Skin epidermis (tissue), 12 donors: Measurements from ENCODE around the gene BOD1.

Experiments used
- H3K27ac ChIP-seq, 21 experiments: fragments of 200-600 bp; sonication (generic) in 11 of 21; one replicate each; pipeline ENCODE4 v1.5.0; 2020; ENCODE audit warnings: mild to moderate bottlenecking in 3 of 21, inconsistent platforms in 2 of 21, moderate library complexity in 2 of 21
- H3K4me3 ChIP-seq, 7 experiments: fragments of 200-600 bp; sonication (generic) in 2 of 7; one replicate each; pipeline ENCODE4 v1.5.0; 2020; ENCODE audit warnings: inconsistent platforms in 2 of 7, mild to moderate bottlenecking in 2 of 7, moderate library complexity in 1 of 7

BOD1 gene

GRCh38 chr5:173616577-173617118 is at the start of gene BOD1:
Gene BOD1, minus strand, starts transcription at chr5:173616650. Its CDS starts 214 bp downstream, at chr5:173616436.
- H3K4me3 ChIP-seq, result peak within 1 kb of the TSS; percentile 96 to 99 (median 97)
- H3K27ac ChIP-seq, result peak within 1 kb of the TSS; percentile 89 to 100 (median 97)

- H3K27ac ChIP-seq, result no peak overlapping the region
- H3K4me3 ChIP-seq, result no peak overlapping the region
These were observed 48.9 kb upstream of the BOD1 start for GRCh38 chr5:173665326-173665725.

GRCh38 chr5:173664154-173664526 is 47.7 kb upstream of the BOD1 start:
- Histone ChIP-seq H3K4me3 (no peak overlapping the region), H3K27ac (no peak overlapping the region)

- Histone ChIP-seq H3K27ac (no peak overlapping the region), H3K4me3 (no peak overlapping the region)
These were observed 47.1 kb upstream of the BOD1 start for GRCh38 chr5:173663352-173664153.

- no peak overlapping the region for H3K27ac ChIP-seq
- no peak overlapping the region for H3K4me3 ChIP-seq
These were observed 46.3 kb upstream of the BOD1 start for GRCh38 chr5:173662581-173663351.

GRCh38 chr5:173660481-173661280 is 44.2 kb upstream of the BOD1 start:
- Histone ChIP-seq H3K27ac (no peak overlapping the region), H3K4me3 (no peak overlapping the region)

- Histone ChIP-seq H3K4me3 (no peak overlapping the region), H3K27ac (no peak overlapping the region)
These were observed 43.0 kb upstream of the BOD1 start for GRCh38 chr5:173659423-173659822.

GRCh38 chr5:173657741-173658356 is 41.4 kb upstream of the BOD1 start:
- Histone ChIP-seq H3K27ac (no peak overlapping the region), H3K4me3 (no peak overlapping the region)

GRCh38 chr5:173655196-173655797 is 38.8 kb upstream of the BOD1 start:
- H3K27ac ChIP-seq, result no peak overlapping the region
- H3K4me3 ChIP-seq, result no peak overlapping the region

- H3K4me3 ChIP-seq, result no peak overlapping the region
- H3K27ac ChIP-seq, result no peak overlapping the region
These were observed 37.5 kb upstream of the BOD1 start for GRCh38 chr5:173653822-173654523.

GRCh38 chr5:173648308-173648866 is 31.9 kb upstream of the BOD1 start:
- Histone ChIP-seq H3K27ac (no peak overlapping the region), H3K4me3 (no peak overlapping the region)

- Histone ChIP-seq H3K27ac (peak overlapping the region in 1 of 21 experiments; percentile 59), H3K4me3 (no peak overlapping the region)
These were observed 30.2 kb upstream of the BOD1 start for GRCh38 chr5:173646692-173647091.

- H3K4me3 ChIP-seq, result no peak overlapping the region
- peak overlapping the region in 1 of 21 experiments; percentile 59 for H3K27ac ChIP-seq
These were observed 29.6 kb upstream of the BOD1 start for GRCh38 chr5:173645890-173646574.

- H3K27ac ChIP-seq, result no peak overlapping the region
- H3K4me3 ChIP-seq, result no peak overlapping the region
These were observed 29.0 kb upstream of the BOD1 start for GRCh38 chr5:173645437-173645807.

GRCh38 chr5:173644673-173645436 is 28.4 kb upstream of the BOD1 start:
- H3K4me3 ChIP-seq, result no peak overlapping the region
- no peak overlapping the region for H3K27ac ChIP-seq

- Histone ChIP-seq H3K27ac (no peak overlapping the region), H3K4me3 (no peak overlapping the region)
These were observed 27.5 kb upstream of the BOD1 start for GRCh38 chr5:173643964-173644363.

- Histone ChIP-seq H3K4me3 (no peak overlapping the region), H3K27ac (no peak overlapping the region)
These were observed 26.5 kb upstream of the BOD1 start for GRCh38 chr5:173642895-173643481.
